Measurements from ENCODE around the gene ESR1.
"Not testable (repeated sequence)": the region's sequence is repeated elsewhere in the genome, so short reads cannot be mapped to it uniquely, and the experiment has no call there.

Gene ESR1

GRCh38 chr6:152059909-152060308, 252.4 kb downstream of the ESR1 start:
- Histone ChIP-seq H3K27me3 (no peaks in the 10 kb centered on the region), H4K20me1 (no peaks in the 10 kb centered on the region), H3K4me2 (no peak overlapping the region), H3K4me1 (no peaks in the 10 kb centered on the region), H3K9ac (no peak overlapping the region), H3K36me3 (no peaks in the 10 kb centered on the region), H3K4me3 (no peak overlapping the region), H3K27ac (no peak overlapping the region), H3K9me3 (no peaks in the 10 kb centered on the region)
- no peak for TF ChIP-seq Cebpa-rat (IDR thresholded peaks at IDR 0.05)

GRCh38 chr6:152062476-152062875, 255.0 kb downstream of the ESR1 start:
- no peaks in the 10 kb centered on the region for H3K27me3 ChIP-seq
- H3K9ac ChIP-seq, result no peak overlapping the region
- H3K4me3 ChIP-seq, result no peak overlapping the region
- no peaks in the 10 kb centered on the region for H3K4me1 ChIP-seq
- no peaks in the 10 kb centered on the region for H4K20me1 ChIP-seq
- H3K36me3 ChIP-seq, result no peaks in the 10 kb centered on the region
- no peaks in the 10 kb centered on the region for H3K9me3 ChIP-seq
- H3K4me2 ChIP-seq, result no peak overlapping the region
- H3K27ac ChIP-seq, result no peak overlapping the region
- TF ChIP-seq Cebpa-rat (IDR thresholded peaks at IDR 0.05), result no peak

DNA sequence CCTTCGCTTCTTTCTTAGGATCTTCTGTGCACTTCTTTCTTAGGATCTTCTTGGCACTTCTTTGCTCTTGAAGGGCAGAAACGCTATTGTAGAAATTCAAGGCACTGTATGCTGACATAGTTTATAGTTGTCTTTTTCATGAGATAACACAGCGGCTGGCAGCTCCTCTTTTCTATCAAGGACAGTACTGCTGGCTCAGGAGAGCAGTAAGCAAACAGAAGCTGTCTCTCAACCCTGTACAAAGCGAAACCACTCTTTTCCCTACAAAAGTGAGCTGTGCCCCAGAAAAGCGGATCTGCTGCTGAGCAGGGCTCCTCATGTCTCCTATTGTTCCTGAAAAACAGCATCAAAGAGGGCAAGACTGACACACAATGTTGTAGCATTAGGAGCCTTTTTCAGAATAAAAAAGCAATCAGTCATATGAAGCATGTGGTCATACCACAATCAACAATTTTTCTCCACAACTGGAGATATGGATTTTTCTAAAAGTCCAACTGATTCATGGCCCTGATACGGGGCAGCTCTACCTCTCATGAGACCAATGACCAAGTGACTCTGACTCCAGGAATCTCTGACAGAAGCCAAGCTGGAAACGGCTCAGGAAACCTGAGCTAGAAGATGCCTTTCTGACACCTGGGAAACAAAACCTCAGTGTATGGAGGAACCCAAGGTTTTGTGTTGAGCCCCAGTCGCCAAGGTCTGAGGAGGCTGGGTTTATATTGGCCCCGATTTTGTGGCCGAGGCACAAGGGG, 255.9 kb downstream of the ESR1 start:
- no peak for TF ChIP-seq Cebpa-rat (IDR thresholded peaks at IDR 0.05)
- Histone ChIP-seq H3K4me3 (no peak overlapping the region), H3K36me3 (no peaks in the 10 kb centered on the region), H3K4me1 (no peaks in the 10 kb centered on the region), H3K9ac (no peak overlapping the region), H4K20me1 (no peaks in the 10 kb centered on the region), H3K4me2 (no peak overlapping the region), H3K27ac (no peak overlapping the region), H3K9me3 (no peaks in the 10 kb centered on the region), H3K27me3 (no peaks in the 10 kb centered on the region)

DNA sequence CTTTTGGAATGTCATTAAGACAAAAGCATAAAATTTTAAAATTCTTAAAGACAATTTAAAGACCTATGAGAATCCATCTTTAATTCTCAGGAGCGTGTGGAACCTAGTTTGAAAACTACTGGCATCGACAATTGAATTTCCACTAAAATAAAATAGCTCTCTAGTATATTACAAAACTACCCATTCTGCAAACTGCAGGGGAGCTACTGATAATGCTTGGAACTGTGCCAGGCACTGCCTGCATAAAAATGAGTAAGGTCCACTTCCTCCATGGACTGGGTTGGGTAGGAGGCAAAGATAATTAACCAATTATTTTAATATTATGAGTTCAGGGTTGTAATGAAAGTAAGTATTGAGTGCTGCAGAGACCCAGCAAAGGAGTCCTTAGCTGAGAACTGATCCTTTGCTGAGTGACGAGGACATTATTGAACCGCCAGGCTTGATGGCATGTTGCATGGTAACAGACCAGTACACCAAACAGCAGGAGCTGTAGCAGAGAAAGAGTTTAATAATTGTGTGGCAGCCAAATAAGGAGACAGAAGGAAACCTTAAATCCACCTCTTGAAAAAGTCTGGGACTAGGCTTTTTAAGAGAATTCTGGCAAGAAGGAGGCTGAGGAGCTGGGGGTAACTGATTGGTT, 261.3 kb downstream of the ESR1 start:
- no peak overlapping the region for H3K4me2 ChIP-seq
- no peaks in the 10 kb centered on the region for H4K20me1 ChIP-seq
- H3K9me3 ChIP-seq, result no peaks in the 10 kb centered on the region
- no peak overlapping the region for H3K4me3 ChIP-seq
- no peak overlapping the region for H3K27ac ChIP-seq
- H3K9ac ChIP-seq, result no peak overlapping the region
- H3K27me3 ChIP-seq, result no peaks in the 10 kb centered on the region
- H3K36me3 ChIP-seq, result no peaks in the 10 kb centered on the region
- no peaks in the 10 kb centered on the region for H3K4me1 ChIP-seq
- TF ChIP-seq Cebpa-rat (IDR thresholded peaks at IDR 0.05), result no peak

DNA sequence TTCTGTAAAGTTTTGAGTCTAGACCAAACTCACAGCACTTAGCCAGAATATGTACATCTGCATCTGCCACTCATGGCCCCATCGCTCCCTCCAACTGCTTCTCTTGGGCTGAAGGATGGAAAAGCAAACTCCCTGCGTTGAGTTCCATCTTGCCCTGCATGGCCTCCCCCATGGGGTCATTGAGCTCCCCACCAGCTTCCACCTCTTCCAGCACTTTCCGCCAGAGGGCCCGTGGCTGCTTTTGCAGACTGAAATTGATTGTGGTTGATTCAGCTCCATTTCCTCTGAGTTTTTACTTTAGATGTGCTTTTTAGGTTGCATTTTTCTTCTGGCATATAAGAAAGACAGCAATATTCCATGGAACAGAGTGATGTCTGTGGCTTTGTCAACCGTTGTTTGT, 263.1 kb downstream of the ESR1 start:
- Histone ChIP-seq H3K9me3 (0 out of 2 replicates have a peak, but pooled peaks cover 3% of the 10 kb centered on the region), H3K36me3 (no peaks in the 10 kb centered on the region), H3K9ac (no peak overlapping the region), H3K27ac (no peak overlapping the region), H3K4me3 (no peak overlapping the region), H3K27me3 (no peaks in the 10 kb centered on the region), H3K4me2 (no peak overlapping the region), H4K20me1 (no peaks in the 10 kb centered on the region), H3K4me1 (no peaks in the 10 kb centered on the region)
- TF ChIP-seq Cebpa-rat (IDR thresholded peaks at IDR 0.05), result no peak

DNA sequence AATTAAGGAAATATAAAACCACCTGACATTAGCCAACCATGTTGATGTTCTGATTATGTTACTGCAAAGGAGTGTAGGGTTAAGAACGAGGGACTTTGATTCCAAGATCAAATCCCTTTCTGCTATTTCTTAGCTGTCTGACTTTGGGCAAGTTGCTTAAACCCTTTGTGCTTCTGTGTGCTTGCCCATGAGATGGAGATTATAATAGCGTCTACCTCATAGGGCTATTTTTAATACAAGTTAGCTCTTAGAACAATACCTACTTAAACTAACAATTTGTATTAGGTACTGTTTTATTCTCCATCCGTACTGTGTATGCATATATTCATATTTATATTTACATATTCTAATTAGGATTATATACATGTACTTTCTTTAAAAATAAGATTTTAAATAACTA, 263.8 kb downstream of the ESR1 start:
- no peaks in the 10 kb centered on the region for H3K4me1 ChIP-seq
- H3K27me3 ChIP-seq, result no peaks in the 10 kb centered on the region
- H3K4me2 ChIP-seq, result no peak overlapping the region
- no peak overlapping the region for H3K9ac ChIP-seq
- H3K4me3 ChIP-seq, result no peak overlapping the region
- no peaks in the 10 kb centered on the region for H3K36me3 ChIP-seq
- no peaks in the 10 kb centered on the region for H4K20me1 ChIP-seq
- no peak for TF ChIP-seq Cebpa-rat (IDR thresholded peaks at IDR 0.05)
- no peak overlapping the region for H3K27ac ChIP-seq
- H3K9me3 ChIP-seq, result peaks cover 10% of the 10 kb centered on the region

GRCh38 chr6:152071843-152072242, 264.4 kb downstream of the ESR1 start:
- H3K9me3 ChIP-seq, result peaks cover 16% of the 10 kb centered on the region
- H3K9ac ChIP-seq, result no peak overlapping the region
- no peaks in the 10 kb centered on the region for H3K27me3 ChIP-seq
- TF ChIP-seq Cebpa-rat (IDR thresholded peaks at IDR 0.05), result no peak
- H3K4me2 ChIP-seq, result no peak overlapping the region
- no peak overlapping the region for H3K4me3 ChIP-seq
- H4K20me1 ChIP-seq, result no peaks in the 10 kb centered on the region
- H3K4me1 ChIP-seq, result no peaks in the 10 kb centered on the region
- no peak overlapping the region for H3K27ac ChIP-seq
- H3K36me3 ChIP-seq, result no peaks in the 10 kb centered on the region

DNA sequence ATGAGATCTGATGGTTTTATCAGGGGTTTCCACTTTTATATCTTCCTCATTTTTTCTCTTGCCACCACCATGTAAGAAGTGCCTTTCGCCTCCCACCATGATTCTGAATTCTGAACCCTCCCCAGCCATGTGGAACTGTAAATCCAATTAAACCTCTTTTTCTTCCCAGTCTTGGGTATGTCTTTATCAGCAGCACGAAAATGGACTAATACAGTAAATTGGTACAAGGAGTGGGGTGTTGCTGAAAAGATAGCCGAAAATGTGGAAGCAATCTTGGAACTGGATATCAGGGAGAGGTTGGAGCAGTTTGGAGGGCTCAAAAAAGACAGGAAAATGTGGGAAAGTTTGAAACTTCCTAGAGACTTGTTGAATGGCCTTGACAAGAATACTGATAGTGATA, 268.8 kb downstream of the ESR1 start:
- peaks cover 33% of the 10 kb centered on the region for H3K9me3 ChIP-seq
- H3K4me2 ChIP-seq, H3K9ac ChIP-seq, H3K4me1 ChIP-seq, H3K36me3 ChIP-seq, H4K20me1 ChIP-seq, H3K27ac ChIP-seq, H3K27me3 ChIP-seq, H3K4me3 ChIP-seq: not testable (repeated sequence)

DNA sequence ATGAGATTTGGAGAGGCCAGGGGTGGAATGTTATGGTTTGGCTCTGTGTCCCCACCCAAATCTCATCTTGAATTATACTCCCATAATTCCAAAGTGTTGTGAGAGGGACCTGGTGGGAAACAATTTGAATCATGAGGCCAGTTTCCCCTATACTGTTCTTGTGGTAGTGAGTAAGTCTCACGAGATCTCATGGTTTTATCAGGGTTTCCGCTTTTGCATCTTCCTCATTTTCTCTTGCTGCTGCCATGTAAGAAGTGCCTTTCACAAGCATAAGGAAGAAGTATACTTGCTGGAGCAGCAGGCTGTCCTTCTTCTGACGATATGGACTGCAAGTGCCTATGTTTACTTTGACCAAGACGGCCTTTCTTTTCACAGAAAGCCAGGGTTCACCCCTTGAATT, 270.5 kb downstream of the ESR1 start:
- Histone ChIP-seq H4K20me1 (no peaks in the 10 kb centered on the region), H3K27me3 (no peaks in the 10 kb centered on the region), H3K9ac (no peak overlapping the region), H3K4me1 (no peaks in the 10 kb centered on the region), H3K36me3 (no peaks in the 10 kb centered on the region), H3K9me3 (peaks cover 33% of the 10 kb centered on the region), H3K4me2 (no peak overlapping the region), H3K27ac (no peak overlapping the region), H3K4me3 (no peak overlapping the region)
- no peak for TF ChIP-seq Cebpa-rat (IDR thresholded peaks at IDR 0.05)

DNA sequence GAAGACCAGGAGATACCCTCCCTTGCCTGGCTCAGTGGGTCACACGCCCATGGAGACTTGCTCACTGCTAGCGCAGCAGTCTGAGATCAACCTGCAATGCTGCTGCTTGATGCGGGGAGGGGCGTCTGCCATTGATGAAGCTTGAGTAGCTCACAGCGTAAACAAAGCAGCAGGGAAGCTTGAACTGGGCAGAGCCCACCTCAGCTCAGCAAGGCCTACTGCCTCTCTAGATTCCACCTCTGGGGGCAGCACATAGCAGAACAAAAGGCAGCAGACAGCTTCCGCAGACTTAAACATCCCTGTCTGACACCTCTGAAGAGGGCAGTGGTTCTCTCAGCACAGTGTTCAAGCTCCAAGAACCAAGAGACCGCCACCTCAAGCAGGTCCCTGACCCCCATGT, 271.3 kb downstream of the ESR1 start:
- H3K9me3 ChIP-seq, result peaks cover 33% of the 10 kb centered on the region
- no peaks in the 10 kb centered on the region for H4K20me1 ChIP-seq
- H3K27ac ChIP-seq, result no peak overlapping the region
- H3K4me2 ChIP-seq, result no peak overlapping the region
- no peaks in the 10 kb centered on the region for H3K27me3 ChIP-seq
- no peak for TF ChIP-seq Cebpa-rat (IDR thresholded peaks at IDR 0.05)
- H3K4me3 ChIP-seq, result no peak overlapping the region
- H3K4me1 ChIP-seq, result no peaks in the 10 kb centered on the region
- no peaks in the 10 kb centered on the region for H3K36me3 ChIP-seq
- H3K9ac ChIP-seq, result no peak overlapping the region

Measured in BLaER1 (cell line).